Mucosa of stomach (tissue), 1 donor: Measurements from ENCODE around the gene CDH4.
"Not testable (repeated sequence)": the region's sequence is repeated elsewhere in the genome, so short reads cannot be mapped to it uniquely, and the experiment has no call there.

ENCODE experiments used
- H3K27me3 ChIP-seq: one replicate; pipeline ENCODE4 v1.7.0; 2013; ENCODE audit warnings: mild to moderate bottlenecking, low read length; ENCODE audit not compliant: control insufficient read depth, insufficient read depth
- H3K36me3 ChIP-seq: one replicate; pipeline ENCODE4 v1.7.0; 2013; ENCODE audit warnings: low read length; ENCODE audit not compliant: control insufficient read depth, insufficient read depth
- H3K4me1 ChIP-seq: one replicate; pipeline ENCODE4 v1.7.0; 2013; ENCODE audit warnings: mild to moderate bottlenecking, low read length; ENCODE audit not compliant: control insufficient read depth, insufficient read depth
- H3K4me3 ChIP-seq: one replicate; pipeline ENCODE4 v1.7.0; 2013; ENCODE audit warnings: low read length
- H3K9ac ChIP-seq: one replicate; pipeline ENCODE4 v1.7.0; 2013; ENCODE audit warnings: mild to moderate bottlenecking, low read length, moderate library complexity
- H3K9me3 ChIP-seq: one replicate; pipeline ENCODE4 v1.7.0; 2013; ENCODE audit warnings: mild to moderate bottlenecking, low read length, moderate library complexity; ENCODE audit not compliant: control insufficient read depth
- donor health status: Pancreatic carcinoma.

Gene CDH4

DNA sequence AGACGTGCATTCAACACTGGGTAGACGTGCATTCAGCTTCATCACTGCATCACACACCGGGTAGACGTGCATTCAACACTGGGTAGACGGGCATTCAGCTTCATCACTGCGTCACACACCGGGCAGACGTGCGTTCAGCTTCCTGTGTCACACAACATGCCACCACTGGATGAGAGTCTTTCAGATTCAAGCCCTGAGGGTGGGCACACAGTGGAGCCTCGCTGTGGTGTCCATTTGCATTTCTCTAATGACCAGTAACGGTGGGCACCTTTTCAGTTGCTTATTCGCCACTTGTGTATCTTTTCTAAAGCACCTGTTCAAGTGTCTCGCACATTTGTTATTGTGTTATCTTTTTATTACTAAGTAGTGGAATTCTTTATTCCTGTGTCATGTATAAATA, 719.5 kb downstream of the CDH4 start:
- H3K4me1 ChIP-seq, H3K36me3 ChIP-seq, H3K27me3 ChIP-seq, H3K4me3 ChIP-seq, H3K9me3 ChIP-seq, H3K9ac ChIP-seq: not testable (repeated sequence)

GRCh38 chr20:61972636-61973508, 720.8 kb downstream of the CDH4 start:
- Histone ChIP-seq H3K36me3 (no peaks in the 10 kb centered on the region), H3K9ac (no peak overlapping the region), H3K9me3 (no peaks in the 10 kb centered on the region)

DNA sequence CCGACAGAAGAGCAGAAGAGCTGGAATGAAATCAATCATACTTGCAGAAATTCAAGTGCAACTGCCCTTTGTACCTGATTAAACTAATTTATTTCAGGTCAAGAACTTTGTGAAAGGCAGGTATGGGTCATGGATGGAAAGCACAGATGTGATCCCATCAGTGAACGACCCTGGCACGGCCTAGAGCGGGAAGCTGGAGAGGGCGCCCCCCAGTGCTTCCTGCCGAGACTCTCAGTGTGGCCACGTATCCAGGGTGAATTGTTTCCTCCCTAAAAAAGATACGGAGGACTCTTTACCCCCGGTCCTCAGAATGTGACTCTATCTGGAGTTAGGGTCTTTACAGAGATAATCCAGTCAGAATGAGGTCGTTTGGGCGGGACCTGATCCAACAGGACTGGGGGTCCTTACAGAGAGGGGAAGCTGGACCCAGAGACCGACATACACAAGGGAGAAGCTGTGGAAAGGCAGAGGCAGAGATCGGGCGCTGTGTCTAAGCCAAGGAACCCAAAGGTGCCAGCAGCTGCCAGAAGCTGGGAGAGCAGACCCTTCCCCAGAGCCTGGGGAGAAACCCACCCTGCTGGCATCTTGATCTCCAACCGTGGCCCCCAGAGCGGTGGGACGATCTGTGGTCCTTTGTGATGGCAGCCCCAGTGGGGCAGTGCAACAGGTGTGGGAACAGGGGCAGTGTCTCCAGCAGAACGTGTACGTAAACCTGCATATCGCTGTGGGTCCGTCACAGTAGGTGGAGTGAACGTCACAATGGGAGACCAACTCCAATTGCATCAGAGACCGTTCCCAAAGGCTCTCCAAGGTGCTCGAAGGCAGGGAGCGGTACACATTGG, 721.7 kb downstream of the CDH4 start:
- Histone ChIP-seq H3K27me3 (no peaks in the 10 kb centered on the region), H3K9me3 (no peaks in the 10 kb centered on the region), H3K36me3 (no peaks in the 10 kb centered on the region), H3K9ac (no peak overlapping the region), H3K4me3 (no peak overlapping the region), H3K4me1 (no peaks in the 10 kb centered on the region)

More at GRCh38 chr20:61972636-61973508, 720.8 kb downstream of the CDH4 start:
- H3K4me3 ChIP-seq: no peak overlapping the region
- H3K27me3 ChIP-seq: no peaks in the 10 kb centered on the region
- H3K4me1 ChIP-seq: no peaks in the 10 kb centered on the region

DNA sequence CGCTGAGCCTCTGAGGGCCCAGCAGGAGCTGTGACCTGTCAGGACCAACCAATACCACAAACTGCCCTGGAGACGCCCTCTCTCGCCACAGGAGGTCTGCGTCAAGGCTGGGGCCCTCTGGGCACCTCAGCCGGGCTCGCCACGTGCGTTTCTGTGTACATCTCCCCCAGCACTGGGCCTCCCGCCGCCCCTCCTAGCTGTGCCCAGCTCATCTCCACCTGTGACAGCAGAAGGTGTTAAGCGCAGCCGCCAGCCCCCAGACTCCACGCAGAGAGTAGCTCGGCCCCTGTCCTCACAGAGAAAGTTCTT, 722.2 kb downstream of the CDH4 start:
- H3K9ac ChIP-seq: no peak overlapping the region
- H3K4me1 ChIP-seq: no peaks in the 10 kb centered on the region
- H3K36me3 ChIP-seq: no peaks in the 10 kb centered on the region
- no peaks in the 10 kb centered on the region for H3K9me3 ChIP-seq
- H3K4me3 ChIP-seq: no peak overlapping the region
- no peaks in the 10 kb centered on the region for H3K27me3 ChIP-seq

- Histone ChIP-seq H3K36me3 (no peaks in the 10 kb centered on the region), H3K4me3 (no peak overlapping the region), H3K27me3 (no peaks in the 10 kb centered on the region), H3K4me1 (no peaks in the 10 kb centered on the region), H3K9me3 (no peaks in the 10 kb centered on the region), H3K9ac (no peak overlapping the region)
Measured at GRCh38 chr20:61975407-61976129, 723.5 kb downstream of the CDH4 start.

DNA sequence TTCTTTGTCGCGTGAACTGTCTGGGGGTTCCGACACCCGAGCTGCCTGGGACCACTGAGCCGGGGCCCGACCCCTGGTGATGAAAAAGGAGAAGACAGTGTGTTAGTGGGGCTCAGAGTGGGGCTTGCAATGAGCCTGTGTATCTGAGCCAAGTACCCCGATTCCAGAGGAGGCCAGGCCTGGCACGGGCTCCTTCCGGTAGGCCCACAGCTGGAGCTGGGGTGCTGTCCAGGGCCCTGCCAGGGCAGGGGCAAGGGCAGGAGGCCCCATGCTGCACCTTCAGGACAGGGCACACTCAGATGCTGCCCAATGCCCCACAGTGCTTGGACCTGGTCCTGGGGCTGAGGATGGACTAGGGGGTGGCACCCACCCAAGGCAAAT, 724.2 kb downstream of the CDH4 start:
- Histone ChIP-seq H3K4me3 (no peak overlapping the region), H3K9me3 (no peaks in the 10 kb centered on the region), H3K36me3 (no peaks in the 10 kb centered on the region), H3K9ac (no peak overlapping the region), H3K4me1 (no peaks in the 10 kb centered on the region), H3K27me3 (no peaks in the 10 kb centered on the region)

DNA sequence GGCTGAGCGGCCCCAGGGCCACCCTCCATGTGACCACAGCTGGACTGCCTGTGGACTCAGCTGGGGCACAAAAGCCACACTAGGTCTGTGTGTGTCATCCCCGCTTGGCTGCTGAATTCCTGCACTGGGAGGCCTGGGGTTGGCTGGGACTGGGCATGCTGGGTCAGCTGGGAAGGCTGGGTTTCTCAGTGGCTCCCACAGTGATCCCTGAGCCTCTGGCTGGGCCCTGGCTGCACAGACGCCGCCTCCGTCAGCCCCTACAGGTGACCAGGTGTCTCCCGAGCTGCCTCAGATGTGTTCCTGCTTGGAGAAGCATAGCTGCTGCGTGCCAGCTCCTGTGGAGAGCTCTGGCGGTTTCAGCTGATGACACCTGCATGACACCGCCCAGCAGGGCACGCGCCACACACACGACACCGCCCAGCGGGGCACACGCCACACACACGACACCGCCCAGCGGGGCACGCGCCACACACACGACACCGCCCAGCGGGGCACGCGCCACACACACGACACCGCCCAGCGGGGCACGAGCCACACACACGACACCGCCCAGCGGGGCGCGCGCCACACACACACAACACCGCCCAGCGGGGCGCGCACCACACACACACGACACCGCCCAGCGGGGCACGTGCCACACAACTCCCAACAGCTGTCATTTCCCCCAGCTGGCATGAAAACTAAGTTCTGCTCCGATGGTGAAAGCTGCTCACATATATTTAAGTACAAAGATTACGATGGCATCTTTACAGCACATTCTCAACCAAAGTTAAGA, 724.8 kb downstream of the CDH4 start:
- Histone ChIP-seq H3K4me1 (no peaks in the 10 kb centered on the region), H3K4me3 (no peak overlapping the region), H3K36me3 (no peaks in the 10 kb centered on the region), H3K27me3 (no peaks in the 10 kb centered on the region), H3K9me3 (no peaks in the 10 kb centered on the region), H3K9ac (no peak overlapping the region)

- H3K36me3 ChIP-seq: no peaks in the 10 kb centered on the region
Measured at GRCh38 chr20:61977419-61977786, 725.3 kb downstream of the CDH4 start.

GRCh38 chr20:61978491-61978890, 726.4 kb downstream of the CDH4 start:
- Histone ChIP-seq H3K4me3 (no peak overlapping the region), H3K9me3 (no peaks in the 10 kb centered on the region), H3K4me1 (no peaks in the 10 kb centered on the region), H3K27me3 (no peaks in the 10 kb centered on the region), H3K36me3 (no peaks in the 10 kb centered on the region), H3K9ac (no peak overlapping the region)

More at GRCh38 chr20:61977419-61977786, 725.3 kb downstream of the CDH4 start:
- H3K9me3 ChIP-seq: no peaks in the 10 kb centered on the region
- H3K9ac ChIP-seq: no peak overlapping the region
- H3K4me1 ChIP-seq: no peaks in the 10 kb centered on the region
- no peaks in the 10 kb centered on the region for H3K27me3 ChIP-seq
- no peak overlapping the region for H3K4me3 ChIP-seq

DNA sequence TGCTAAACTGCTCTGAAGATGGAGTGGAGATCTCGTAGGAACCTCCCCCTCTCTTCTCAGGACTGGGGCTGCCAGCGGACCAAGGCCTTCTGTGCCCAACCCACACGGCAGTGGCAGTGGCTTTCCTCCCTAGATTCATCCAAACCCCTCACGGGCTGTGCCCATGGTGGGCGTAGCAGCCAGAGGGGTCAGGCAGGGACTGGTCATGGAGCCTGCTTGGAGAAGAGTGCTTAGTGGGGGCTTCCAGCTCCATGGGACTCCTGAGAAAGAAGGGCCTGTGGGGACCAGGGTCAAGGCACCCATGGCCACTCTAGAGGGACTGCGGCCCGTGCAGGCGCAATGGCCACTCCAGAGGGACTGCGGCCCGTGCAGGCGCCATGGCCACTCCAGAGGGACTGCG, 727.0 kb downstream of the CDH4 start:
- H3K9me3 ChIP-seq: no peaks in the 10 kb centered on the region
- H3K27me3 ChIP-seq: no peaks in the 10 kb centered on the region
- H3K4me3 ChIP-seq: no peak overlapping the region
- no peak overlapping the region for H3K9ac ChIP-seq
- H3K4me1 ChIP-seq: no peaks in the 10 kb centered on the region
- peaks cover 3% of the 10 kb centered on the region for H3K36me3 ChIP-seq

DNA sequence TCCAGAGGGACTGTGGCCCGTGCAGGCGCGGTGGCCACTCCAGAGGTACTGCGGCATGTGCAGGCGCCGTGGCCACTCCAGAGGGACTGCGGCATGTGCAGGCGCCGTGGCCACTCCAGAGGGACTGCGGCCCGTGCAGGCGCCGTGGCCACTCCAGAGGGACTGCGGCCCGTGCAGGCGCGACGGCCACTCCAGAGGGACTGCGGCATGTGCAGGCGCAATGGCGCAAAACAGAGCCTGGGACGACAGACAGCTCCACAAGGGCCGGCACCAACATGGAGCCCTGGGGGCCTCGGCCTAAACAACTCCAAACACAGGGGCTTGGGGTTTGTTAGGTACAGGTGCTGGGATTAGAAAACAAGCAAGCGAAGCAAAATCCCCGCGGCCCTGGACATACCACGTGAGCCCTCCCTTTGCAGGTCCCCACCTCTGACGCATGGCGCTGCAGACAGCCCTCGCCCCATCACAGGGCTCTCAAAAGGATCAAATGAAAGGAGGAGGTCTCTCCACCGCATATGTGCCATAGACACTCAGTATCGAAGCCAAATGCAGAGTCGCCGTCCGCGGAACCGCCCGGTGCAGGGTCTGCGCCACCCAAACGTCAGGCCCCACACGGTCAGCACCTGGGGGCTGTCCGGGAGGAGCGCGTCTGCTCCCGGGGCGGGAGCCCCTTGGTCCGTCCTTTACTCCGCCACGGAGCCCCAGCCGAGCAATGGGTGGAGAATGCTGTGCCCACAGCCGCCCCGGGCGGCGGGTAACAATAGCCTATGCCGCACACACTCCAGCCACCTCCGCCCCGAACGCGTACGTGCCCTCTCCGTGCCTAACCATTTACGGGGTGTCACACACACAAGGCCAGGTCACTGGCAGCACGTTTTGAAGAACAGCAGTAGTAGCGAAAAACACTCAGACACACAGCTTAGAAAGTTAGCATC, 727.9 kb downstream of the CDH4 start:
- Histone ChIP-seq H3K36me3 (peaks cover 5% of the 10 kb centered on the region), H3K9ac (no peak overlapping the region), H3K4me3 (no peak overlapping the region), H3K27me3 (no peaks in the 10 kb centered on the region), H3K9me3 (no peaks in the 10 kb centered on the region), H3K4me1 (no peaks in the 10 kb centered on the region)
